GM12872 (cell line): ENCODE data around the gene TAAR2.

Experiments used
- TF ChIP-seq, protein P1 (sequence below): IDR thresholded peaks from 3 replicates; pipeline ENCODE4 v1.5.1; 2011; ENCODE audit warnings: low read depth, mild to moderate bottlenecking, low read length, moderate library complexity; ENCODE audit not compliant: insufficient read depth

TAAR2 gene

DNA sequence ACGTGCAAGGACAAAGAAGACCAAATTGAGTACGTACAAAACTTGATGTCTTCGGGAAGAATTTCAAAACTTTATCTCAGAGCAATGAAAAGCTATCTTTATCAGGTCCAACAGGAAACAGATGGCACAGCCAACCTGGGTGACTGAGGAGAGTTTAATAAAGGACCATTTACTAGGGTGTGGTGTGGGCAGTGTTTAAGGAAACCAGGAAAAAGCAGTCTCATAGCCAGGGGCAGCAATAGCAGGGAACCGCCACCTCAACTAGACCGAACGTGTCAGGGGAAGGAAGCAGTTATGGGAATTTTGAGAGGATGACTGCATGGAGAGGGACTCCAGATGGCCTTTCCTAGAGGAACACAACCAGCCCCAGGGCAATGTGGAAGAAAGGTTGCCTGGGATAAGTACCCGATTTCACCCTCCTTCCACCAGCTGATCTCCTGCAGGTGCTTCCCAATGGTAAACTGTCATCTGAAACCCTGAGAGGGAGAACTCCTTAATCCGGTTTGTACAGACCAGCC is 19.4 kb downstream of the TAAR2 start:
- TF ChIP-seq, protein P1, sequence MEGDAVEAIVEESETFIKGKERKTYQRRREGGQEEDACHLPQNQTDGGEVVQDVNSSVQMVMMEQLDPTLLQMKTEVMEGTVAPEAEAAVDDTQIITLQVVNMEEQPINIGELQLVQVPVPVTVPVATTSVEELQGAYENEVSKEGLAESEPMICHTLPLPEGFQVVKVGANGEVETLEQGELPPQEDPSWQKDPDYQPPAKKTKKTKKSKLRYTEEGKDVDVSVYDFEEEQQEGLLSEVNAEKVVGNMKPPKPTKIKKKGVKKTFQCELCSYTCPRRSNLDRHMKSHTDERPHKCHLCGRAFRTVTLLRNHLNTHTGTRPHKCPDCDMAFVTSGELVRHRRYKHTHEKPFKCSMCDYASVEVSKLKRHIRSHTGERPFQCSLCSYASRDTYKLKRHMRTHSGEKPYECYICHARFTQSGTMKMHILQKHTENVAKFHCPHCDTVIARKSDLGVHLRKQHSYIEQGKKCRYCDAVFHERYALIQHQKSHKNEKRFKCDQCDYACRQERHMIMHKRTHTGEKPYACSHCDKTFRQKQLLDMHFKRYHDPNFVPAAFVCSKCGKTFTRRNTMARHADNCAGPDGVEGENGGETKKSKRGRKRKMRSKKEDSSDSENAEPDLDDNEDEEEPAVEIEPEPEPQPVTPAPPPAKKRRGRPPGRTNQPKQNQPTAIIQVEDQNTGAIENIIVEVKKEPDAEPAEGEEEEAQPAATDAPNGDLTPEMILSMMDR = no peak

DNA sequence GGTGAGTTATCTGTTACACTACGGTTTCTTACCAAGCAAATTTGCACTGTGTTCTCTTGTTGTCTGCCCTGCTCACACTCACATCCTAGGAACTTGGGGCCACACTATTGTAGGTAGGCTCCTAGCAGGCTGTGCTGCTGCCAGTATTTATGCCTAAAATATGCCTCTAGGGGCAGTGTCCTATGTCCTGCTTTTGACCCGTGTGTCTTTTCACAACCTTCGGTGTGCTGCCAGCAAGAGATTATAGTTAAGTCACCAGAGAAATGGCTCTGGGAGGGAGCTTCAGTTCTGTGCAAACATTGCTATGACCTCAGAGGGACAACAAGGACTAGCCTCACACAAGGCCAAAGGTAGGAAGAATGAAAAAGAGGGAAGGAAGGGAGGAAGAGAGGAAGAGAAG is 25.6 kb downstream of the TAAR2 start:
- TF ChIP-seq, protein P1 = peak; percentile 64

DNA sequence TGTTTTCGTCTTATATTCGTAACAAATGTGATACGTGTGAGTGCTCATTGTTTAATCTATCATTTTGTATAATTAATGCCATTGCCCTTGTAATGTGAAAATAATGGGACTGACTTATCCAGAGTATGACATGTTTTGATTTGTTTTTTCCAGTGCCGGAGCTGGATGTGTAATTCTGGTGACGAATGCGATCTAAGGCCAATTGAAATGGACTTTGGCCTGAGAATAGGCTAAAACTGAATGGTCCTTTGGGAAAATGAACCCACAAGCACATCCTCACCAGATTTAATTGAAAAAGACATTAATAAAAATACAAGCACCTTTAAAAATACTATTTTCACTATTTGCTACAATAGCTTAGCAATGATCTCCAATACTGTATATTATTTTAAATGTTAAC is 27.9 kb downstream of the TAAR2 start:
- TF ChIP-seq, protein P1 = no peak

DNA sequence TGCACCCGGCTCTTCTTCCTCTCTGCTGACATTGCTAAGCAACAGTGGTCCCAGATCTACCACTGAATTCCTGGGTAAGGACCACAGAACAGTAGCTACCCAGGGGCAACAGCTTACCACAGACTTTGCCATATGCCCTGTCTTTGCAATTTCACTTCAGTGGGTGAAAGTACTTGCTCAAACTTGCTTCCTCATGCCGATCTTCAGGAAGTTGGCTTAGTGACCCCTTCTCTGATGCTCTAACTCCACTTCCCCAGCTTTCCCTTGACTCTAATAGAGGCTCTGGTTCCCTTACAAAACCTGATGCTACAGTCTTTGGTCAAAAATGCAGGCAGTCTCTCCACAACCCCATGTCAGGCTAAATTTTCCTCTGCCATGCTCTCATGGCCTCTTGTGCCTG is 31.2 kb downstream of the TAAR2 start:
- TF ChIP-seq, protein P1 = no peak

DNA sequence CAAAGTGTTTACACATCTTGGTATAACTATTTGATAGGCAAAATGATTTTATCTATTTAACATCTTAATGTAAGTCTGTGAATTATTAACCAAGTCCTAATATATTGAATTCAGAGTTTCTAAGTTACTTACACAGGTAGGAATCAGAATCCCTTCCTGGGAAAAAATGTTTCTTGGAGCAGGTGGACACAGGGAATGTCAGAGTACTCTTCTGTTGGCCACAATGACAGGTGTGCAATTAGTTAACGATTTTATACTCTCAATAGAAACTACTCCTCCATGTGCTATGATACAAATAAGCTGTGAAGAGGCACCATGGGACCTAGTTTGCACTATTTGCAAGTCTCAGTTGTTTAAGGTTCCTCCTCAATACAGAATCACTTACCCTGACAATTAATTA is 33.7 kb downstream of the TAAR2 start:
- TF ChIP-seq, protein P1 = no peak

DNA sequence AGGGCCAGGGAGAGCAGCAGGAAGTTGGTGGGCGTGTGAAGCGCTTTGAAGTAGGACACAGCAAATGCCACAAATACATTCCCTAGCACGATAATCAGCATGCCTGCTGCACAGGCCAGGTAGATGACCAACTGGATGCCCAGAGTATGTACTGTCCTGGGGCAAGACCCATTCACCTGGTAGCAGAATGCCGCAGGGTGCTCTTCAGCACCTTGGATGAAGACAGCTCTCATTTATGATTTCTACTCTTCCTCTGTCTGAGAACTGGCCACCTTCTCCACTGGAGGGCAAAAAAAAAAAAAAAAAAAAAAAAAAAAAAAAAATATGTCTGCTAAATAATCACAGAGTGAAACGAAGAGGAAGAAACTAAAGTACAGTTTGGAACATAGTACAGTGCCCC is 34.6 kb downstream of the TAAR2 start, which contains the start of gene TAAR5:
Gene TAAR5, minus strand, starts transcription at position 288 of the 400 bp plus-strand sequence. Its CDS starts 55 bp downstream, at position 233.
- TF ChIP-seq, protein P1 = no peak

DNA sequence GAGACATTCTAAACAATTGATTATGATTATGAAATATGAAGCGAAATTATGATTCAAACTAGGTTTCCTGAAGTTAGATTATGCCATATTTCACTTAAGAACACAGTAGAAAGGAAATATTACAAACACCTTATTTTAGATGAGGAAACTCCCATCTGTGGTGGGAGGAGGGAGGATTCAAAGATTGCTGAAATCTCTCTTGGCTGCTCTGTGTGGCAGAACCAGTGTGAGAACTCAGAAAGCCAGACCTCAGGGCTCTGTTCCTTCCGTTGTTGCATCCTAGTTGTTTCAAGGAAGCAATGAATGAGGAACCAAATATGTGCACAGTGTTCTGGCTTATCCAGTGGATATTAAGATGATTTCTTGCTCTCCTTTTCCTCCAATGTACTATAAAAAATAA is 36.7 kb downstream of the TAAR2 start:
- TF ChIP-seq, protein P1 = no peak

DNA sequence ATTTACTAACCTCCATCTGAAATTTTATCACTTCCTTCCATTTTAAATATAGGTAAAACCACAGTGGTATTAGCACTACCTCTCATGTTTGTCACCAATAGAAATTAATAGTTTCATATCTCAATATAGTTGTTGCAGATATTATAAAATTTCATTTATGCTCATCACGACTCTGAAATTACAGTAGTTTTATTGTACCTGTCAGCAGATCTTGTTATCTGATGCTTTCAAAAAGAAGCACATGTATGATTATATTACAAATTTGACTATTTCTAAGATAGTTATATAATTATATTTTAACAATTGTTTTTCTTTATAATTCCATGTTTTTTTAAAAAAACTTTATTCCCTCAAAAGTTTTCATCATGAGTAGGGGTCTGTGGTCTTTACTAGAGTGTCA is 39.4 kb downstream of the TAAR2 start:
- TF ChIP-seq, protein P1 = no peak
